H9 (cell line): ENCODE results near the gene F10. TPM values are rescaled to one million over a fixed set of nuclear protein-coding genes. Genes with fewer than 3 reads are reported as not detected.
A peak's percentile ranks its signal among the peaks of the same experiment; 100 is the strongest.

Experiments used
- DNase-seq: peaks from one replicate; pipeline ENCODE4 v3.0.0-alpha.2; 2017
- H2AFZ ChIP-seq: one replicate; pipeline ENCODE4 v1.6.1; 2013; ENCODE audit warnings: mild to moderate bottlenecking, low read length, control low read depth, moderate library complexity
- H2AK5ac ChIP-seq: 2 replicates; pipeline ENCODE4 v1.6.1; 2013; ENCODE audit warnings: low read length, control low read depth, mixed read lengths; ENCODE audit not compliant: insufficient read length
- H2BK120ac ChIP-seq: one replicate; pipeline ENCODE4 v1.6.1; 2013; ENCODE audit warnings: low read depth, mild to moderate bottlenecking, low read length, control low read depth, inconsistent platforms; ENCODE audit not compliant: poor library complexity, severe bottlenecking
- H2BK12ac ChIP-seq: 2 replicates; pipeline ENCODE4 v1.6.1; 2013; ENCODE audit warnings: low read length, control low read depth, mixed read lengths, low read depth; ENCODE audit not compliant: insufficient read length
- H2BK15ac ChIP-seq: 2 replicates; pipeline ENCODE4 v1.6.1; 2013; ENCODE audit warnings: low read depth, low read length, control low read depth
- H2BK20ac ChIP-seq: one replicate; pipeline ENCODE4 v1.6.1; 2013; ENCODE audit warnings: low read depth, mild to moderate bottlenecking, low read length, control low read depth, inconsistent platforms; ENCODE audit not compliant: poor library complexity, severe bottlenecking
- H2BK5ac ChIP-seq: 2 replicates; pipeline ENCODE4 v1.6.1; 2013; ENCODE audit warnings: low read length, control low read depth, mixed read lengths; ENCODE audit not compliant: insufficient read length
- H3K14ac ChIP-seq: 2 replicates; pipeline ENCODE4 v1.6.1; 2013; ENCODE audit warnings: low read length, control low read depth; ENCODE audit not compliant: insufficient read depth
- H3K18ac ChIP-seq: 2 replicates; pipeline ENCODE4 v1.6.1; 2013; ENCODE audit warnings: low read depth, mild to moderate bottlenecking, mixed read lengths, low read length, control low read depth; ENCODE audit not compliant: insufficient read length
- H3K23ac ChIP-seq: 2 replicates; pipeline ENCODE4 v1.6.1; 2013; ENCODE audit warnings: low read length, control low read depth, mixed read lengths, low read depth; ENCODE audit not compliant: insufficient read length
- H3K23me2 ChIP-seq: 2 replicates; pipeline ENCODE4 v1.6.1; 2013; ENCODE audit warnings: low read depth, mild to moderate bottlenecking, mixed read lengths, low read length, control low read depth; ENCODE audit not compliant: insufficient read length, poor library complexity, severe bottlenecking
- H3K27ac ChIP-seq: 2 replicates; pipeline ENCODE4 v1.5.1; 2013; ENCODE audit warnings: low read length, control low read depth, mixed read lengths, low read depth; ENCODE audit not compliant: insufficient read length
- H3K27me3 ChIP-seq: 2 replicates; pipeline ENCODE4 v1.6.1; 2013; ENCODE audit warnings: low read length, control low read depth, inconsistent platforms; ENCODE audit not compliant: insufficient read depth
- H3K4ac ChIP-seq: 2 replicates; pipeline ENCODE4 v1.6.1; 2013; ENCODE audit warnings: low read depth, mild to moderate bottlenecking, control low read depth, inconsistent platforms, low read length, moderate library complexity
- H3K4me1 ChIP-seq: 2 replicates; pipeline ENCODE4 v1.6.1; 2013; ENCODE audit warnings: low read length, control low read depth, inconsistent platforms; ENCODE audit not compliant: insufficient read depth
- H3K4me2 ChIP-seq: 2 replicates; pipeline ENCODE4 v1.6.1; 2013; ENCODE audit warnings: low read length, control low read depth, mixed read lengths; ENCODE audit not compliant: insufficient read length, insufficient read depth
- H3K56ac ChIP-seq: 2 replicates; pipeline ENCODE4 v1.6.1; 2013; ENCODE audit warnings: low read depth, mild to moderate bottlenecking, mixed read lengths, low read length, control low read depth; ENCODE audit not compliant: insufficient read length
- H3K79me1 ChIP-seq: 2 replicates; pipeline ENCODE4 v1.6.1; 2013; ENCODE audit warnings: low read depth, mild to moderate bottlenecking, moderate library complexity, low read length, control low read depth, inconsistent platforms; ENCODE audit not compliant: insufficient read depth, poor library complexity, severe bottlenecking
- H3K79me2 ChIP-seq: 2 replicates; pipeline ENCODE4 v1.6.1; 2013; ENCODE audit warnings: low read length, control low read depth, inconsistent platforms; ENCODE audit not compliant: insufficient read depth
- H3K9ac ChIP-seq: 2 replicates; pipeline ENCODE4 v1.6.1; 2013; ENCODE audit warnings: low read length, control low read depth, mixed read lengths; ENCODE audit not compliant: insufficient read length; ENCODE audit errors: extremely low read depth
- H3K9me3 ChIP-seq: one replicate; pipeline ENCODE4 v1.6.1; 2013; ENCODE audit warnings: low read depth, low read length, inconsistent platforms; ENCODE audit not compliant: control insufficient read depth
- H3T11ph ChIP-seq: one replicate; pipeline ENCODE4 v1.6.1; 2013; ENCODE audit warnings: mild to moderate bottlenecking, low read length, control low read depth, inconsistent platforms
- H4K20me1 ChIP-seq: one replicate; pipeline ENCODE4 v1.6.1; 2013; ENCODE audit not compliant: control insufficient read depth, insufficient read length, insufficient read depth
- H4K5ac ChIP-seq: 2 replicates; pipeline ENCODE4 v1.6.1; 2013; ENCODE audit warnings: low read depth, mild to moderate bottlenecking, mixed read lengths, low read length, control low read depth; ENCODE audit not compliant: insufficient read length
- H4K8ac ChIP-seq: replicated peaks from 2 replicates; pipeline ENCODE4 v1.6.1; 2013; ENCODE audit warnings: low read length, control low read depth, mixed read lengths, low read depth; ENCODE audit not compliant: insufficient read length
- H4K91ac ChIP-seq: 2 replicates; pipeline ENCODE4 v1.6.1; 2013; ENCODE audit warnings: low read depth, mild to moderate bottlenecking, moderate library complexity, mixed read lengths, low read length, control low read depth; ENCODE audit not compliant: insufficient read length
- H3K27ac Mint-ChIP-seq, 3 experiments: 2 replicates in 2 of 3; 3 replicates in 1 of 3; pipeline ENCODE4 v1.8.0; 2020 to 2021; ENCODE audit warnings: mixed read lengths in 3 of 3, mild to moderate bottlenecking in 1 of 3, moderate library complexity in 1 of 3
- H3K27me3 Mint-ChIP-seq: 2 replicates; pipeline ENCODE4 v1.8.0; 2021; ENCODE audit warnings: low read depth, mild to moderate bottlenecking, moderate library complexity, mixed read lengths
- H3K36me3 Mint-ChIP-seq, 3 experiments: 2 replicates in 2 of 3; 3 replicates in 1 of 3; pipeline ENCODE4 v1.8.0; 2020 to 2021; ENCODE audit warnings: low read depth in 3 of 3, mixed read lengths in 3 of 3; ENCODE audit not compliant: insufficient read depth in 1 of 3
- H3K4me1 Mint-ChIP-seq, 2 experiments: 2 replicates each; pipeline ENCODE4 v1.8.0; 2020; ENCODE audit warnings: mixed read lengths in 2 of 2
- H3K4me3 Mint-ChIP-seq, 2 experiments: 2 replicates in 1 of 2; 3 replicates in 1 of 2; pipeline ENCODE4 v1.8.0; 2020 to 2021; ENCODE audit warnings: mild to moderate bottlenecking in 2 of 2, mixed read lengths in 2 of 2, moderate library complexity in 1 of 2
- H3K9me3 Mint-ChIP-seq, 2 experiments: 2 replicates in 1 of 2; 3 replicates in 1 of 2; pipeline ENCODE4 v1.8.0; 2020; ENCODE audit warnings: mild to moderate bottlenecking in 2 of 2, mixed read lengths in 2 of 2, moderate library complexity in 1 of 2
- CTCF ChIP-seq: fragments of 200-600 bp; sonication (generic); conservative IDR thresholded peaks from 3 replicates; pipeline ENCODE4 v1.8.0; 2021; ENCODE audit warnings: antibody characterized with exemption, mild to moderate bottlenecking
- WGBS: extraction: QIAGEN DNeasy Blood & Tissue Kit; methylation state at CpG from one replicate; pipeline ENCODE4 v1.1.7; 2013; ENCODE audit warnings: missing lambda C conversion rate, low lambda C conversion rate, mixed read lengths; ENCODE audit not compliant: insufficient read length; ENCODE audit errors: extremely low coverage; 5-methylcytosine and 5-hydroxymethylcytosine counted together
- total RNA-seq: library from RNA; stranded (reverse); gene quantifications from 2 replicates; pipeline ENCODE4 v1.2.1, GENCODE V29; 2021

The F10 gene
- total RNA-seq, 1 experiment from 2014 or later = 1.7 TPM

- H3K18ac ChIP-seq = no peak overlapping the region
- TF ChIP-seq CTCF = no peak
- no peak overlapping the region for H3K9ac ChIP-seq
- H3K4me1 ChIP-seq = no peaks in the 10 kb centered on the region
- H3K4me1 Mint-ChIP-seq = no peaks in the 10 kb centered on the region
- no peak overlapping the region for H3K4me3 Mint-ChIP-seq
- peak overlapping the region in 1 of 3 experiments; percentile 50; a peak in 1 of 7 replicates for H3K27ac Mint-ChIP-seq
- no peak overlapping the region for H3K14ac ChIP-seq
- no peak for DNase-seq
- no peak overlapping the region for H3K4me2 ChIP-seq
- no peak overlapping the region for H2AK5ac ChIP-seq
- H4K8ac ChIP-seq = no peak overlapping the region
- no peaks in the 10 kb centered on the region for H3K79me2 ChIP-seq
- H3K23ac ChIP-seq = no peak overlapping the region
- no peak overlapping the region for H2BK20ac ChIP-seq
- no peaks in the 10 kb centered on the region for H3K9me3 ChIP-seq
- no CpG with 5 or more reads among the region's 10 CpGs for WGBS
- no peak overlapping the region for H3T11ph ChIP-seq
- H2BK5ac ChIP-seq = no peak overlapping the region
- no peak overlapping the region for H2BK15ac ChIP-seq
- no peak overlapping the region for H3K4ac ChIP-seq
- no peak overlapping the region for H3K56ac ChIP-seq
- no peak overlapping the region for H3K27ac ChIP-seq
- no peaks in the 10 kb centered on the region for H3K36me3 Mint-ChIP-seq
- peaks cover 25% of the 10 kb centered on the region for H3K27me3 Mint-ChIP-seq
- peaks cover 0 to 4% of the 10 kb centered on the region in 2 experiments; a peak in 1 of 5 replicates for H3K9me3 Mint-ChIP-seq
- H2AFZ ChIP-seq = no peak overlapping the region
- H4K5ac ChIP-seq = no peak overlapping the region
- H2BK120ac ChIP-seq = no peak overlapping the region
- no peaks in the 10 kb centered on the region for H4K20me1 ChIP-seq
- H3K27me3 ChIP-seq = peaks cover 8% of the 10 kb centered on the region; the same call in 1 of the 2 replicates
- H4K91ac ChIP-seq = no peak overlapping the region
- H3K79me1 ChIP-seq = no peaks in the 10 kb centered on the region
- H2BK12ac ChIP-seq = no peak overlapping the region
- H3K23me2 ChIP-seq = no peaks in the 10 kb centered on the region
These were observed 6.3 kb upstream of the F10 start for GRCh38 chr13:113116206-113116800.
